GM20431 (cell line): ENCODE results near the gene TIPIN.
"Not testable (repeated sequence)": the region's sequence is repeated elsewhere in the genome, so short reads cannot be mapped to it uniquely, and the experiment has no call there.

Experiments
- in situ Hi-C: fragments of 300-500 bp; cut with MseI, MboI; formaldehyde crosslinking; loops from one replicate; pipeline ENCODE4 v1.15.0; 2020; ENCODE audit warnings: low sequenced_read_pairs; ENCODE audit not compliant: unreplicated experiment

The TIPIN gene

DNA sequence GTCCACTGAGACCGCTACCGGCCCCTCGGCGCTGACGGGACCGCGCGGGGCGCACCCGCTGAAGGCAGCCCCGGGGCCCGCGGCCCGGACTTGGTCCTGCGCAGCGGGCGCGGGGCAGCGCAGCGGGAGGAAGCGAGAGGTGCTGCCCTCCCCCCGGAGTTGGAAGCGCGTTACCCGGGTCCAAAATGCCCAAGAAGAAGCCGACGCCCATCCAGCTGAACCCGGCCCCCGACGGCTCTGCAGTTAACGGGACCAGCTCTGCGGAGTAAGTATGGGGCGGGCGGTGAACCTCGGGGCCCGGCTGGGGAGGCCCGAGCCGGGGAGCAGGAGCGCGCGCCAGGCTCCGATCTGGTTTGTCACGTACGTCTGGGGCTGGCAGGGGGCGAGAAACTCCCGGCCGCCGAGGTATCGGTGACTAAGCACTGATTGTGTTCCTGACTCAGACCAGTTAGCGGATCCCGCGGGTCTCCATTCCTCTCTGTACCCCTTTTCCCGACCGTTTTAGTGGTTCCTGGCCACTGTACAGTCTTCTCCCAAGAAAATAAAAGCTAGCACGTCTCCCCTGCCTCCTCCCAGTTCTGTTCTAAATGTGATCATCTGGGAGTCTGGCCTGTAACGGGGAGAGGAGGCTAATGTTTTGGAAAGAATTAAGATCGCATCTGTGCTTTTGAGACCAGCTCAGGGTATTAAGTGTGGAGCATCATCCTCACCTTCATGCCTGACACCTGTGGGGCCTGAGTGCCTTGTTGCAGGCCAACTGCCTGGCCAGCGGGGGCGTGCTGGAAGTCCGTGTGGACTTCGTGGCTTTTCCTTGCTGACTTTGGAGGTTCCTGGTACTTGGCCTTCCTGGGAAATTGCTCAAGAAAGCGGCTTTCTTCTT lies 30.9 kb upstream of the TIPIN start:
- in situ Hi-C loops, result loop anchor here (10.0 kb wide), 1 partner anchor 107 kb away; the partner anchor contains the start of gene SNAPC5

DNA sequence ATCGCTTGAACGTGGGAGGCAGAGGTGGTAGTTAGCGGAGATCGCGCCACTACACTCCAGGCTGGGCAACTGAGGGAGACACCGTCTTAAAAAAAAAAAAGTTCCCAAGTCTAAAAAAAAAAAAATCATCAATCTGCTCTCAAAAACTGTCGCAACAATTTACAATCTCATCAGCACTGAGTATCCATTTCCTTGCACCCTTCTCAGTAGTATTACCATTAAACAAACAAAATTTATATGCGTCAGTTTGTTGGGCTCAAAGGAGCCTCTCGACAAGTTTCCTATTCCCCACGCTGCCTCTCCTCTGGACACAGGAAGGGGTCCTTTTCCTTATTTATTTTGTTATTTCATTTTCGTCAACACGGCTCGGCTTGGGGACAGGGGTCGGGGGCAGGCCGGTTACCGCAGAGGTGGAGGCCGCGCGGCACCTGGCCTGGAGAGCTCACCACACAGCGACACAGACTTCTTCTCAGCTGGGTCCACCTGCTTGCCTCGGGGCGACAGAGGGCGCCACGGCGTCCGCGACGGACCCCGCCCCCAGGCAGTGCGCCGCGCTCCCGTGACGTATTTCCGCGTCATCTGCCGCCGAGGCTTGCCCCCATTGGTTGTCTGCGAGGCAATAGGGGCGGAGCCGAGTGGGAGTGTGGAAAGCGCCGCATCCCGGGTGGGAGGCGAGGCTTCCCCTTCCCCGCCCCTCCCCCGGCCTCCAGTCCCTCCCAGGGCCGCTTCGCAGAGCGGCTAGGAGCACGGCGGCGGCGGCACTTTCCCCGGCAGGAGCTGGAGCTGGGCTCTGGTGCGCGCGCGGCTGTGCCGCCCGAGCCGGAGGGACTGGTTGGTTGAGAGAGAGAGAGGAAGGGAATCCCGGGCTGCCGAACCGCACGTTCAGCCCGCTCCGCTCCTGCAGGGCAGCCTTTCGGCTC lies 30.0 kb upstream of the TIPIN start, which contains the start of gene MAP2K1:
Gene MAP2K1 (plus strand): TSS at position 709 of the 920 bp plus-strand sequence. CDS start 436 bp downstream, outside the sequence.
- in situ Hi-C loops, result loop anchor here (10.0 kb wide), 1 partner anchor 108 kb away; the partner anchor contains the start of gene SNAPC5

DNA sequence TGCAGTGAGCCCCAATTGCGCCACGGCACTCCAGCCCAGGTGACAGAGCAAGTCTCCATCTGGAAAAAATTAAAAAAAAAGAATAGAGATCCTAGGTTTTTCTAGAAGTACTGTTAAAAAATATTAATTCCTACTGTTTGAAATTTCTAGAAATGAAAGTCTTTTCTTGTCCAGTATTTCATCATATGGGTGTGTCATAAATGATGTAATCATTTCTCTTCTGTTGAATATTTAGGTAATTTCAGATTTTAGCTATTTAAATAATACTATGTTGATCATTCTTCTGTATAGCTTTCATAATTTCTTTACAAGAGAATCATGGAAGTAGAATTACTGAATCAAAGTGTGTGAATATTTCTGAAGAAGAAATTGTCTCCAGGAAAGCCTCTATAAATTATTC lies 24.9 kb upstream of the TIPIN start:
- in situ Hi-C loops, result loop anchor here (10.0 kb wide), 1 partner anchor 113 kb away; the partner anchor contains the start of gene SNAPC5

- in situ Hi-C loops, result no loop called here
These were observed 22.4 kb upstream of the TIPIN start for GRCh38 chr15:66378814-66379430.

GRCh38 chr15:66374179-66374578 lies 17.7 kb upstream of the TIPIN start:
- in situ Hi-C loops, result no loop called here

GRCh38 chr15:66369773-66370651 lies 13.5 kb upstream of the TIPIN start:
- in situ Hi-C loops, result no loop called here

GRCh38 chr15:66364944-66365528 lies 8.6 kb upstream of the TIPIN start:
- in situ Hi-C loops, result no loop called here

DNA sequence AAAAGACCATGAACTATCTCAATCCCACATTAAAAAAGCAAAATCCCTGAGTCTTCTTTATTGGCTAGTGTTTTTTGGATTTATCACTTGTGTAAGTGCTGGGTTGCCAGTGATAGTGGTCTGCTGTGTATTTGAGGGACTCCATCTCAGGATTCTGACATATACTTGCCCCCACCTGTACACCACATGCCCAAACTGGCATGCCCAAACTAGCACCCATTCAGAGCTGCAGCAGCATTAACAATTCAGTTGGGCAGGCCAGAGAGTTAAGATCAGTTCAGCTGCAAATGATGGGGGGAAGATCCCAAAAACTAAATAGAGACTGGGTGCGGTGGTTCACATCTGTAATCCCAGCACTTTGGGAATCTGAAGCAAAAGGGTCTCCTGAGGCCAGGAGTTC lies 6.3 kb upstream of the TIPIN start:
- in situ Hi-C loops, result no loop called here

- in situ Hi-C loops, result not testable (repeated sequence)
These were observed 5.4 kb upstream of the TIPIN start for GRCh38 chr15:66361745-66362460.

GRCh38 chr15:66359740-66360139 lies 3.3 kb upstream of the TIPIN start:
- in situ Hi-C loops, result no loop called here

GRCh38 chr15:66356077-66356358 lies 467 bp downstream of the TIPIN start:
- in situ Hi-C loops, result no loop called here

- in situ Hi-C loops, result not testable (repeated sequence)
These were observed 8.0 kb downstream of the TIPIN start for GRCh38 chr15:66348530-66348929.

- in situ Hi-C loops, result no loop called here
These were observed 27.7 kb downstream of the TIPIN start for GRCh38 chr15:66328771-66329170.

DNA sequence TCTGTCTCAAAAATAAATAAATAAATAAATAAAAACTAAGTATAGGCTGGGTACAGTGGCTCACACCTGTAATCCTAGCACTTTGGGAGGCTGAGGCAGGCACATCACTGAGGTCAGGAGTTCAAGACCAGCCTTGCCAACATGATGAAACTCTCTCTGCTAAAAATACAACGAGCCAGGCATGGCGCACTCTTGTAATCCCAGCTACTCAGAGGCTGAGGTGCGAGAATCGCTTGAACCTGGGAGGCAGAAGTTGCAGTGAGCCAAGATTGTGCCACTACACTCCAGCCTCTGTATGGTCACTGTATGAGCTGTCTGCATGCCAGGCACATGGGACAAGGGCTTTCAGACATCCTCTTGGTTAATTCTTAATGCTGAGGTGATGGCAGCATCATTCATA lies 28.7 kb downstream of the TIPIN start:
- in situ Hi-C loops, result no loop called here

- in situ Hi-C loops, result no loop called here
These were observed 30.4 kb downstream of the TIPIN start for GRCh38 chr15:66326051-66326450.

DNA sequence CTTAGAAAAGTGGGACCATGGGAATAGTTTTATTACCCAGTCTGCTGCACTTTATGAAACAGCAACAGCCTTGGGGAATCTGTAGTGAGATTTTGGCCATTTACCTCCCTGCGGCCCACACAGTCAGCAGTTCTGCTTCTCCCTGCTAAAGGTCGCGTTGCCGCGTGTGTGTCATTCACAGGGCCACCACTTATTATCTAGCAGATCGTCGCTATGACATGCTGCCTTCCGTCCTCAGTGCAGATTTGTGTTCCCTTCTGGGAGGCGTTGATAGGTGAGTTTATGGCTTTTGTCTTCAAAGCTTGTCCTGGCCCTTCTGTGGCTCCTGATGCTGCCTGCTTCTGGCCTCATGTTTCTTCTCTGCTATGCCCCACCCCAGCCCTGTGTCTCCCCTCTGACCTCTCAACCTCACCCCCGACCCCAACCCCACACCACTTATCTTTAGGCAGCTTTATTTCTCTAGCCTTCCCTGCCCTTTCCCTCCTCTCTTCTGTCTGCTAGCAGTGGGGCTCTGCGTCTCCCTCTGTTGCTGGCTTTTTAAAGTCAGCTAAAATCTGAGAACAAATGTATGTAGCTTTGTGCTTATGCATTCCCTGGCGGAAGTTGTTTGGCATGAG lies 33.1 kb downstream of the TIPIN start:
- in situ Hi-C loops, result no loop called here

DNA sequence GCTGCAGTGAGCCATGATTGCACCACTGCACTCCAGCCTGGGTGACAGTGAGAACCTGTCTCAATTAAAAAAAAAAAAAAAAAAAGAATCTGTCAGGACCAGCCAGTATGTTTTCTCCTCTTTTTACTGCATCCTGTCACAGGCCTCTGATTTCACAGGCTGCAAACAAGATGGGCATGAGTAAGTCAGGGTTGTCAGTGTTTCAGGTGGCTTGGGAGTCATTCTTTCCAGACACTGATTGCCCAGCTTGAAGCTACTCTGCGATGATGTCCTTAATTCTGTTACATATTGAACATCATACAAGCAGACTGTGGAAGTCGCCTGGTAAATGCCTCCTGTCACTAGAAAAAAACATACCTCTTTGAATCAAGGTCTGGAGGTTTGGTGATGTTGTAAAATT lies 44.3 kb downstream of the TIPIN start:
- in situ Hi-C loops, result no loop called here

GRCh38 chr15:66310786-66311185 lies 45.7 kb downstream of the TIPIN start:
- in situ Hi-C loops, result no loop called here
